OCI-LY1 (cell line): Measurements from ENCODE around the gene KRT2.

Experiments used
- H2AFZ ChIP-seq: fragments of 200-600 bp; sonication (generic), shearing (Covaris generic); 2 replicates; pipeline ENCODE4 v1.6.0; 2014; ENCODE audit warnings: antibody characterized with exemption, mild to moderate bottlenecking, low read length
- H3F3A ChIP-seq: fragments of 200-600 bp; sonication (generic), shearing (Covaris generic); 2 replicates; pipeline ENCODE4 v1.6.0; 2014; ENCODE audit warnings: mild to moderate bottlenecking, antibody characterized with exemption, low read length, moderate library complexity; ENCODE audit not compliant: insufficient read depth
- H3K27ac ChIP-seq: fragments of 200-600 bp; sonication (generic); 2 replicates; pipeline ENCODE4 v1.5.1; 2014; ENCODE audit warnings: low read length, mixed run types, mild to moderate bottlenecking, low read depth; ENCODE audit not compliant: poor library complexity, severe bottlenecking
- H3K27me3 ChIP-seq: fragments of 200-600 bp; sonication (generic); 2 replicates; pipeline ENCODE4 v1.6.0; 2014; ENCODE audit warnings: antibody characterized with exemption, mild to moderate bottlenecking, low read length, moderate library complexity; ENCODE audit not compliant: insufficient read depth
- H3K36me3 ChIP-seq: fragments of 200-600 bp; sonication (generic); 2 replicates; pipeline ENCODE4 v1.6.1; 2014; ENCODE audit warnings: mild to moderate bottlenecking, antibody characterized with exemption, low read length, moderate library complexity, mixed read lengths; ENCODE audit not compliant: insufficient read depth
- H3K4me1 ChIP-seq: fragments of 200-600 bp; sonication (generic); 2 replicates; pipeline ENCODE4 v1.5.1; 2014; ENCODE audit warnings: mild to moderate bottlenecking, low read length, moderate library complexity; ENCODE audit not compliant: insufficient read depth, severe bottlenecking
- H3K4me2 ChIP-seq: fragments of 200-600 bp; sonication (generic), shearing (Covaris generic); 2 replicates; pipeline ENCODE4 v1.6.1; 2014; ENCODE audit warnings: low read length
- H3K4me3 ChIP-seq: fragments of 200-600 bp; sonication (generic); 2 replicates; pipeline ENCODE4 v1.5.1; 2014; ENCODE audit warnings: low read length, low read depth, mild to moderate bottlenecking, mixed read lengths; ENCODE audit not compliant: poor library complexity, severe bottlenecking
- H3K79me2 ChIP-seq: fragments of 200-600 bp; shearing (Covaris generic); 2 replicates; pipeline ENCODE4 v1.6.1; 2016; ENCODE audit warnings: mixed run types, low read length, mixed read lengths; ENCODE audit not compliant: insufficient read depth
- H3K9ac ChIP-seq: fragments of 200-600 bp; sonication (generic), shearing (Covaris generic); 2 replicates; pipeline ENCODE4 v1.6.1; 2014; ENCODE audit warnings: mild to moderate bottlenecking, low read length, mixed read lengths
- H3K9me2 ChIP-seq: fragments of 200-600 bp; sonication (generic), shearing (Covaris generic); 2 replicates; pipeline ENCODE4 v1.6.1; 2014; ENCODE audit warnings: low read depth, mild to moderate bottlenecking, low read length, mixed read lengths
- H3K9me3 ChIP-seq: fragments of 200-600 bp; shearing (Covaris generic); 2 replicates; pipeline ENCODE4 v1.6.1; 2014; ENCODE audit warnings: low read length, mixed read lengths
- H4K20me1 ChIP-seq: fragments of 200-600 bp; sonication (generic), shearing (Covaris generic); 2 replicates; pipeline ENCODE4 v1.6.0; 2016; ENCODE audit warnings: mild to moderate bottlenecking, low read length; ENCODE audit not compliant: insufficient read depth
- EZH2 ChIP-seq: fragments of 200-600 bp; sonication (generic), shearing (Covaris generic); IDR thresholded peaks from 2 replicates; pipeline ENCODE4 v1.8.0; 2017; ENCODE audit warnings: borderline replicate concordance, mixed run types, mild to moderate bottlenecking, antibody characterized with exemption, low read length, moderate library complexity, mixed read lengths
- TF ChIP-seq, protein P1 (sequence below): fragments of 200-600 bp; sonication (generic), shearing (Covaris generic); IDR thresholded peaks from 2 replicates; pipeline ENCODE4 v1.5.1; 2017; ENCODE audit warnings: mild to moderate bottlenecking, antibody characterized with exemption, low read length, moderate library complexity, mixed read lengths

The KRT2 gene

DNA sequence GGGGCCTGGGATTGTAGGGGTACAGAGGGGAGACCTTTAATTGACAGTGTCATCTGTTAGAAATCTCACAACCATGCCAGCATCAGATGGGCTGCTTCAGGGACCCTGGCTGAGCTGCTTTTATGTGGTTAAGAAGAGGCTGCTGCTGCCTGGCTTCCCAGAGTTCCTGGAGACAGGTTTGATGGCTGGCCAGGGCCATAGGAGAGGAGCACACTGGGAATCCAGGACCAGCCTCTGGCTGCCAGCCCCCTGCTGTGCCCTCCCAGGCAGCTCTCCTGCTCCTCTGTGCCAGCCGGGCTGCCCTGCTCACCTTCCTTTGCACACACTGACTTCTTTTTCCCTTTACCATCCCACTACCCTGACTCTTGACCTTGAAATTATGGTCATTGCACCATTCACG lies 33.1 kb downstream of the KRT2 start:
- H2AFZ ChIP-seq: no peak overlapping the region
- H3K9ac ChIP-seq: no peak overlapping the region
- no peak overlapping the region for H3K27ac ChIP-seq
- no peak overlapping the region for H3K4me2 ChIP-seq
- no peaks in the 10 kb centered on the region for H3K79me2 ChIP-seq
- TF ChIP-seq EZH2: no peak
- TF ChIP-seq, protein P1, sequence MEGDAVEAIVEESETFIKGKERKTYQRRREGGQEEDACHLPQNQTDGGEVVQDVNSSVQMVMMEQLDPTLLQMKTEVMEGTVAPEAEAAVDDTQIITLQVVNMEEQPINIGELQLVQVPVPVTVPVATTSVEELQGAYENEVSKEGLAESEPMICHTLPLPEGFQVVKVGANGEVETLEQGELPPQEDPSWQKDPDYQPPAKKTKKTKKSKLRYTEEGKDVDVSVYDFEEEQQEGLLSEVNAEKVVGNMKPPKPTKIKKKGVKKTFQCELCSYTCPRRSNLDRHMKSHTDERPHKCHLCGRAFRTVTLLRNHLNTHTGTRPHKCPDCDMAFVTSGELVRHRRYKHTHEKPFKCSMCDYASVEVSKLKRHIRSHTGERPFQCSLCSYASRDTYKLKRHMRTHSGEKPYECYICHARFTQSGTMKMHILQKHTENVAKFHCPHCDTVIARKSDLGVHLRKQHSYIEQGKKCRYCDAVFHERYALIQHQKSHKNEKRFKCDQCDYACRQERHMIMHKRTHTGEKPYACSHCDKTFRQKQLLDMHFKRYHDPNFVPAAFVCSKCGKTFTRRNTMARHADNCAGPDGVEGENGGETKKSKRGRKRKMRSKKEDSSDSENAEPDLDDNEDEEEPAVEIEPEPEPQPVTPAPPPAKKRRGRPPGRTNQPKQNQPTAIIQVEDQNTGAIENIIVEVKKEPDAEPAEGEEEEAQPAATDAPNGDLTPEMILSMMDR: no peak
- H3K4me3 ChIP-seq: no peak overlapping the region
- no peaks in the 10 kb centered on the region for H3K27me3 ChIP-seq
- no peaks in the 10 kb centered on the region for H3F3A ChIP-seq
- no peaks in the 10 kb centered on the region for H3K36me3 ChIP-seq
- no peaks in the 10 kb centered on the region for H3K9me2 ChIP-seq
- H3K9me3 ChIP-seq: no peaks in the 10 kb centered on the region
- no peaks in the 10 kb centered on the region for H4K20me1 ChIP-seq
- no peaks in the 10 kb centered on the region for H3K4me1 ChIP-seq

DNA sequence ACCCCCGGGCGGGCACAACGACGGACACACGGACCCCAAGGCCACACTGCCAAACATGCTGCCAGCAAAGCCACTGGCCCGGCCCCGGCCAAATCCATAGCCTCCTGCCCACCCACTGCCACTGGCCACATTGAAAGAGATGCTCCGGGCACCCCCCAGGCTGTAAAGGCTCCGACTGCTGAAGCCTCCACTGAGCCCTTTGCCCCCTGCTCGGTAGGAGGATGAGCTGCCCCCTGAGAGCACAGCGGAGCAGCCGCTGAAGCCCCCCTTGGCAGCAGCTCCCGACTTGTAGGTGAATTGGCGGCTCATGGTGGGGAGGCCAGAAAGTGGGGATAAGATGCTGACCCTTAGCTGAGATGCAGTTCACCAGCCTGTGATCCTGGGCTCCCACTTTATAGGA lies 33.8 kb downstream of the KRT2 start, which contains the start of gene KRT73:
Gene KRT73 (minus strand): TSS at position 344 of the 400 bp plus-strand sequence. CDS start 35 bp downstream, at position 309.
- no peak within 1 kb of the TSS for H3K9ac ChIP-seq
- no peaks in the 10 kb centered on the region for H3K27me3 ChIP-seq
- no peaks in the 10 kb centered on the region for H4K20me1 ChIP-seq
- no peaks in the 10 kb centered on the region for H3K4me1 ChIP-seq
- H3K27ac ChIP-seq: no peak within 1 kb of the TSS
- no peaks in the 10 kb centered on the region for H3K9me2 ChIP-seq
- no peaks in the 10 kb centered on the region for H3F3A ChIP-seq
- H3K4me3 ChIP-seq: no peak within 1 kb of the TSS
- no peaks in the 10 kb centered on the region for H3K79me2 ChIP-seq
- no peaks in the 10 kb centered on the region for H3K36me3 ChIP-seq
- H2AFZ ChIP-seq: no peak within 1 kb of the TSS
- no peak within 1 kb of the TSS for H3K4me2 ChIP-seq
- no peak for TF ChIP-seq EZH2
- TF ChIP-seq, protein P1: no peak
- H3K9me3 ChIP-seq: no peaks in the 10 kb centered on the region

DNA sequence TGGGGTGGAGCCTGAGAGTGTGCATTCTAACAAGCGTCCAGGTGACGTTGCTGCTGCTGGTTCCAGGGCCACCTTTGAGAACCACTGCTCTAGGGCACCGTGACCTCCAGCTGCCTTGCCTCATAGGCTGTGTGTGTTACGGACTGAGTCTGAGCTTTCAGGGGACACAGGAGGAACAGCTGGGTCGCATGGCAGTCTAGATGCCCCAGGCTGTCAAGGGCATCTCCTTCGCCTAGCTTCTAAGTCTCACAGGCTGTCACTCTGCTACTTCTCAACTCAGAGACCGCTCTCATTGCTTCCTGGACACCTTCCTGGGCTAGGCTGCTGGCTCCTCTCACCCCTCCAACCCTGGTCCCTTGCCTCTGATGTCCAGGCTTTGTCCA lies 34.6 kb downstream of the KRT2 start:
- H3K4me2 ChIP-seq: no peak overlapping the region
- H3K9me3 ChIP-seq: no peaks in the 10 kb centered on the region
- H2AFZ ChIP-seq: no peak overlapping the region
- H3K27me3 ChIP-seq: no peaks in the 10 kb centered on the region
- no peaks in the 10 kb centered on the region for H3K4me1 ChIP-seq
- no peaks in the 10 kb centered on the region for H3K36me3 ChIP-seq
- H4K20me1 ChIP-seq: no peaks in the 10 kb centered on the region
- H3K4me3 ChIP-seq: no peak overlapping the region
- TF ChIP-seq, protein P1: no peak
- no peak overlapping the region for H3K27ac ChIP-seq
- H3F3A ChIP-seq: no peaks in the 10 kb centered on the region
- no peaks in the 10 kb centered on the region for H3K79me2 ChIP-seq
- no peak overlapping the region for H3K9ac ChIP-seq
- no peaks in the 10 kb centered on the region for H3K9me2 ChIP-seq
